Activated T-helper 2 cell treated with anti-CD3 and anti-CD28 coated beads, Interferon-gamma antibody, Interleukin-2, Interleukin-4, amounts not matched to agents 10 μg/mL and 5 μg/mL and 100 μg/mL, durations not matched to agents 14 hours and 24 hours and 36 hours (primary cell): ENCODE results near the gene TRMT2A. TPM values are rescaled to one million over a fixed set of nuclear protein-coding genes. Genes with fewer than 3 reads are reported as not detected.

Source experiments
- DNase-seq: peaks from one replicate; pipeline ENCODE4 v3.0.0; 2021; ENCODE audit warnings: low spot score
- H3K27ac Mint-ChIP-seq: one replicate; pipeline ENCODE4 v1.8.0; 2021; ENCODE audit warnings: mixed read lengths
- H3K27me3 Mint-ChIP-seq: one replicate; pipeline ENCODE4 v1.8.0; 2021; ENCODE audit warnings: low read depth, mixed read lengths
- H3K36me3 Mint-ChIP-seq: one replicate; pipeline ENCODE4 v1.8.0; 2021; ENCODE audit warnings: low read depth, mixed read lengths
- H3K4me1 Mint-ChIP-seq: one replicate; pipeline ENCODE4 v1.8.0; 2021; ENCODE audit warnings: low read depth, mixed read lengths
- H3K4me3 Mint-ChIP-seq: one replicate; pipeline ENCODE4 v1.8.0; 2021; ENCODE audit warnings: low read depth, mild to moderate bottlenecking, moderate library complexity, mixed read lengths
- H3K9me3 Mint-ChIP-seq: one replicate; pipeline ENCODE4 v1.8.0; 2021; ENCODE audit warnings: mixed read lengths
- intact Hi-C: fragments of 100-400 bp; cut with micrococcal nuclease; formaldehyde crosslinking; loops from one replicate; pipeline ENCODE4 v1.15.1; 2023
- total RNA-seq: library from RNA; stranded (reverse); gene quantifications from 2 replicates; pipeline ENCODE4 v1.2.3, GENCODE V29; 2022

The TRMT2A gene
- total RNA-seq, 1 donor from 2014 or later = 94.1 TPM

DNA sequence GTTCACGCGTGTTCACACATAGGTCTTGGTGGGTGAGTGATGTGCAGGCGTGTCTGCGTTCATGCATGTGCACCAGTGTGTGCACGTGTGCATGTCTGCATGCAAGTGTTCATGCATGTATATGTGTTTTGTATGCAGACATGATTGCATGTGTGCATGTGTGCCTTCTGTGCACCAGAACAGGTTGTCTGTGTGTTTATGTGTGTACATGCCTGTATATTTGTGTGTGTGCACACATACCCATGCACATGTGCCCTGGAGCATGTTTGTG lies 19.5 kb upstream of the TRMT2A start:
- Mint-ChIP-seq H3K27me3 (no peaks in the 10 kb centered on the region), H3K4me1 (peaks cover 8% of the 10 kb centered on the region), H3K4me3 (no peak overlapping the region), H3K27ac (no peak overlapping the region), H3K9me3 (no peaks in the 10 kb centered on the region), H3K36me3 (no peaks in the 10 kb centered on the region)
- intact Hi-C loops = no loop called here
- DNase-seq = no peak

GRCh38 chr22:20135806-20136602 lies 19.0 kb upstream of the TRMT2A start:
- intact Hi-C loops = no loop called here
- DNase-seq = no peak
- H3K36me3 Mint-ChIP-seq = no peaks in the 10 kb centered on the region
- peaks cover 8% of the 10 kb centered on the region for H3K4me1 Mint-ChIP-seq
- no peak overlapping the region for H3K4me3 Mint-ChIP-seq
- no peaks in the 10 kb centered on the region for H3K9me3 Mint-ChIP-seq
- H3K27me3 Mint-ChIP-seq = no peaks in the 10 kb centered on the region
- H3K27ac Mint-ChIP-seq = no peak overlapping the region

- Mint-ChIP-seq H3K27ac (no peak overlapping the region), H3K9me3 (no peaks in the 10 kb centered on the region), H3K27me3 (no peaks in the 10 kb centered on the region), H3K36me3 (no peaks in the 10 kb centered on the region), H3K4me3 (no peak overlapping the region), H3K4me1 (peaks cover 8% of the 10 kb centered on the region)
- no peak for DNase-seq
- intact Hi-C loops = no loop called here
Observed at GRCh38 chr22:20135265-20135664, 18.2 kb upstream of the TRMT2A start.

DNA sequence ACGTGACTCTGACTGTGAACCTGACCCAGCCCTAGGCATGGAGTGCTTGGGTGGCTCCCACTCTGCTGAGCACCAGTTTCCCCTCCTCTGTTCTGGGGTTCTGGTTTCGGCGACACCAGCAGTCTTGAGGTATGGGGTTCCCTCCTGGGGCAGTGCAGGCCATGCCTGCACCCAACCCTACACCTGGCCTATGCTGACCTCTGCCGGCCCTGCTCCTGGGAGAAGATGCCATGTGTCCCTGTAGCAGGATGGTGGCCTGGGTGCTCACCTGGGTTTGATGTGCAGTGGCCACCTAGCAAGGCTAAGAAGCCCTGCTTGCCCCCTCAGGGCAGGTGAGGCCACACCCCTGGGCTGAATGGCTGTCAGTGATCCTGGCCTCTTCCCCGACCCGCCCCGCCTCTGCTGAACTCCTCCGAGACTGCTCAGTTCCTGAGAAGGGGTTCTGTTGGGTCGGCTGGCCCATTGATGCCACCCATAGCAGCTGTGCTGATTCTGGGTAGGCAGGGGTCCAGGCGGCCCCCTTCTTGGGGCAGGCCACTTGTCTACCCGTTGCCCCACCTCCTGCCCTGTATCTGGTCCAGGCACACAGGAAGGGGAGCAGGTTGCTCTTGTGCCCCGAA lies 17.0 kb upstream of the TRMT2A start:
- Mint-ChIP-seq H3K4me1 (peaks cover 10% of the 10 kb centered on the region), H3K4me3 (peak overlapping the region; percentile 66), H3K36me3 (no peaks in the 10 kb centered on the region), H3K27me3 (no peaks in the 10 kb centered on the region), H3K27ac (no peak overlapping the region), H3K9me3 (no peaks in the 10 kb centered on the region)
- intact Hi-C loops = no loop called here
- no peak for DNase-seq

DNA sequence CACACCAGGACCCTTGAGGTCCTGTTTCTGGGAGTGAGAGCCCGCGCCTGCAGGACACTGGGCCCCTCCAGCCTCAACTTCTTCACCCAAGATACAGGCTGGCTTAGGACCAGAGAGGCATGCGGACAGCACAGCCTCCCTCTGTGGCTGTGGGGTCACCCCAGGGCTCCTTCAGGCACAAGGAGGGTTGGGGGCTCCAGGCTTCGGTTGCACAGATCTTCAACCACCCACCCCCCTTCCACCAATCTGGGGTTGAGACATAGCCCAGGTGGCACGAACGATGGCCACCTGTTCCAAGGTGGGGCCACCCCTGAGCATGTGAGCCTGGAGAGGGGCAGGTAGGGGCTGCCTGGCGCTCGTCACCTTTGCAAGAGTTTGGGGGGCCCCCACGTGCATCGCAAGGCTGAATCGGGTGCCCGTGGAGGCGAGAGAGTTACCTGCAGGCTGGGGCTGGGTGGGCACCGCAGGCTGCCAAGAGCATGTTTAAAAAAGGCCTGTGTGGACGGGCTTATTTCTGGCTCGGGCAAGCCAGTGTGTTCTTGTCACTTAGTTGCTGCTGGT lies 15.7 kb upstream of the TRMT2A start:
- no peak overlapping the region for H3K27ac Mint-ChIP-seq

GRCh38 chr22:20131859-20132685 lies 15.0 kb upstream of the TRMT2A start:
- DNase-seq = no peak
- Mint-ChIP-seq H3K4me3 (peak overlapping the region; percentile 77), H3K4me1 (peaks cover 14% of the 10 kb centered on the region), H3K36me3 (peaks cover 11% of the 10 kb centered on the region), H3K27ac (no peak overlapping the region), H3K9me3 (no peaks in the 10 kb centered on the region), H3K27me3 (no peaks in the 10 kb centered on the region)
- intact Hi-C loops = loop anchor here (1.0 kb wide), 1 partner anchor 15 kb away; the partner anchor contains the start of gene TRMT2A

More for the DNA sequence above, 15.7 kb upstream of the TRMT2A start:
- peaks cover 14% of the 10 kb centered on the region for H3K4me1 Mint-ChIP-seq
- peaks cover 4% of the 10 kb centered on the region for H3K36me3 Mint-ChIP-seq
- H3K27me3 Mint-ChIP-seq = no peaks in the 10 kb centered on the region
- H3K4me3 Mint-ChIP-seq = peak overlapping the region; percentile 77
- intact Hi-C loops = no loop called here
- no peak for DNase-seq
- no peaks in the 10 kb centered on the region for H3K9me3 Mint-ChIP-seq

DNA sequence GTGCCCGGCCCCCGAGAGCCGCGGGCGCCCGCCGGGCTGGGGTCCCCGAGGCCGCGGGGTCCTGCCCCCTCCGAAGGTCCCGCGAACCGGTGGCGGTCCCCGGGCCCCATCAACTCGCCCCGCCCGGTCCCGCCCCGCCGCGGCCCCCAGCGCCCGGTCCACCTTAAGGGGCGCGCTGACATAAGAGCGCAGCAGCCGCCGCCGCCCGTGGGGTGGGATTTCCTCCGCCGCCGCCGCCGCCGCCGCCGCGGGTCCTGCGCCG lies 14.5 kb upstream of the TRMT2A start, which contains the start of gene ZDHHC8:
ZDHHC8 (plus strand) TSS at position 208 of the 262 bp plus-strand sequence. CDS start 144 bp downstream, outside the sequence.
- DNase-seq = no peak
- no peak within 1 kb of the TSS for H3K27ac Mint-ChIP-seq
- peaks cover 14% of the 10 kb centered on the region for H3K4me1 Mint-ChIP-seq
- no peaks in the 10 kb centered on the region for H3K27me3 Mint-ChIP-seq
- no peaks in the 10 kb centered on the region for H3K9me3 Mint-ChIP-seq
- peaks cover 15% of the 10 kb centered on the region for H3K36me3 Mint-ChIP-seq
- intact Hi-C loops = loop anchor here (1.0 kb wide), 1 partner anchor 14 kb away; the partner anchor contains the start of gene TRMT2A
- peak within 1 kb of the TSS; percentile 77 for H3K4me3 Mint-ChIP-seq

DNA sequence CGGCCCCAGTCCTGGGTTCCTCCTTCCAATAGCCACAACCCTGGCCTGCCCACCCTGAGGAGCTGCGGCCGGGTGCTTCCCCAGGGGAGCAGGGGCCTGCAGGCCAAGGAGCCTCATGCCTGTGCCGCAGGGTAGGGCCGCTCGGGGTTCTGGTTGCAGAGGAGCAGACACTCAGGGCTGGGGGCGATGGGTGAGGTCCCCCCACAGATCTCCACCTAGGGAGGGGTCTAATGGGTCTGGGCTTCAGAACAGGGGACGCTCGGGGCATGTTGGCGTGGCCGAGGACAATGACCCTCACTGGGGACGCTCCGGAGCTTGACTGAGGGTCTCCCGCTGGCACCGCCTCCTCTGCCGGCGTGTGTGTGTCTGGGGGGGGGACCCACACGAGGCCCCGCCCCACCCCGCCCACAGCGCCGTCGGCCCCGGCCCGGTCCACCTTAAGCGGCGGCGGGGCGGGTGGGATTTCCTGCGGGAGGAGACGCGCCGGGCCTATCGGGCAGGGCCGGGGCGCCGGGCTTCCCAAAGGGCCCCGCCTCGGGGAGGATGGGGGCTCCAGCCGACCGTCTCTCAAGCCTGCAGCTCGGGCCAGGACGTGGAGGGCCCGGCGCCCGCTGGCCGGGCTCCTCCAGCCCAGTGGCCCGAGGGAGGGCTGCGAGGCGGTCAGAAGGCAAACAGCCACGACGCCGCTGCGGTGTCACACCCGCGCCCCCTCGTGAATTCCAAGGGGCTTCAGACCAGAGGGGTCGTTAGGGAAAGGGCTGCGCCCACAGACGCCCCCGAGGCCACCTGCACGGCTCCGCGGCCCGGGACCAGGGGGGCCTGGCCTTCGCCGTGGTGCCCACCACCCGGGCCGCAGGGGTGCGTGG lies 13.9 kb upstream of the TRMT2A start:
- H3K27ac Mint-ChIP-seq = no peak overlapping the region
- peak; percentile 55 for DNase-seq
- H3K4me1 Mint-ChIP-seq = peaks cover 12% of the 10 kb centered on the region
- intact Hi-C loops = loop anchor here (1.0 kb wide), 1 partner anchor 14 kb away; the partner anchor contains the start of gene TRMT2A
- H3K27me3 Mint-ChIP-seq = no peaks in the 10 kb centered on the region
- peaks cover 19% of the 10 kb centered on the region for H3K36me3 Mint-ChIP-seq
- H3K9me3 Mint-ChIP-seq = no peaks in the 10 kb centered on the region
- H3K4me3 Mint-ChIP-seq = peak overlapping the region; percentile 37

DNA sequence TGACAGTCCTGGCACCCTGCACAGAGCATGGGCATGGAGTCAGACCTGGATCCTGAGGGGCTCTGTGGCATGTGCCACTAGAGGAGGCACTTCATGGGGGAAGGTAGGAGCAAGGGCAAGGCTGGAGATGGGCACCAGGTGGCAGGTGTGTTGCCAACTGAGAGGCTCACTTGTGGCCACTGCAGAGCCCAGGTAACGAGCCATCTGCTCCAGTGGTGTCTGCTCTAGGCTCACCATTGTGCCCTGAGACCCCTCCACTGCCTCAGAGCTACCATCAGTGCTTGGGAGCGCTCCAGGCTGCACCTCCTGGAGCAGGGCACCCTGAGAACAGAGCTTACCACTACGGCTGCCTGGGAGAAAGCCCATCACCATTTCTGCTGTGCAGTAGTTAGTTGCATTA lies 13.3 kb upstream of the TRMT2A start:
- Mint-ChIP-seq H3K36me3 (peaks cover 26% of the 10 kb centered on the region), H3K27me3 (no peaks in the 10 kb centered on the region), H3K4me3 (peak overlapping the region; percentile 73), H3K27ac (no peak overlapping the region), H3K4me1 (peaks cover 12% of the 10 kb centered on the region), H3K9me3 (no peaks in the 10 kb centered on the region)
- intact Hi-C loops = no loop called here
- no peak for DNase-seq

DNA sequence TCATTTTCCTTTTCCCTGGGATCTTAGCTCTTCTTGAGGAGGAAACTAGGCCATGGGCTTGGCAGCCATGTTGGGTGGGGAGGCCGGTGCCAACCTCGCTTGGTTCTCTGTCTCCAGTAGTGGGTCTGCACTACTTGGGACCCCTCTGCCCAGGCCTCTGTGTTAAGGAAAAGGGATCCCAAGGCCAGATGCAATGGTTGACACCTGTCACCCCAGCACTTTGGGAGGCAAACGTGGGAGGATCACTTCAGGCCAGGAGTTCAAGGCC lies 12.7 kb upstream of the TRMT2A start:
- intact Hi-C loops = loop anchor here (2.0 kb wide), 1 partner anchor 159 kb away; no protein-coding TSS in a partner anchor
- peaks cover 12% of the 10 kb centered on the region for H3K4me1 Mint-ChIP-seq
- H3K4me3 Mint-ChIP-seq = peak overlapping the region; percentile 73
- no peak for DNase-seq
- H3K27me3 Mint-ChIP-seq = no peaks in the 10 kb centered on the region
- H3K36me3 Mint-ChIP-seq = peaks cover 32% of the 10 kb centered on the region
- H3K9me3 Mint-ChIP-seq = no peaks in the 10 kb centered on the region
- H3K27ac Mint-ChIP-seq = no peak overlapping the region

DNA sequence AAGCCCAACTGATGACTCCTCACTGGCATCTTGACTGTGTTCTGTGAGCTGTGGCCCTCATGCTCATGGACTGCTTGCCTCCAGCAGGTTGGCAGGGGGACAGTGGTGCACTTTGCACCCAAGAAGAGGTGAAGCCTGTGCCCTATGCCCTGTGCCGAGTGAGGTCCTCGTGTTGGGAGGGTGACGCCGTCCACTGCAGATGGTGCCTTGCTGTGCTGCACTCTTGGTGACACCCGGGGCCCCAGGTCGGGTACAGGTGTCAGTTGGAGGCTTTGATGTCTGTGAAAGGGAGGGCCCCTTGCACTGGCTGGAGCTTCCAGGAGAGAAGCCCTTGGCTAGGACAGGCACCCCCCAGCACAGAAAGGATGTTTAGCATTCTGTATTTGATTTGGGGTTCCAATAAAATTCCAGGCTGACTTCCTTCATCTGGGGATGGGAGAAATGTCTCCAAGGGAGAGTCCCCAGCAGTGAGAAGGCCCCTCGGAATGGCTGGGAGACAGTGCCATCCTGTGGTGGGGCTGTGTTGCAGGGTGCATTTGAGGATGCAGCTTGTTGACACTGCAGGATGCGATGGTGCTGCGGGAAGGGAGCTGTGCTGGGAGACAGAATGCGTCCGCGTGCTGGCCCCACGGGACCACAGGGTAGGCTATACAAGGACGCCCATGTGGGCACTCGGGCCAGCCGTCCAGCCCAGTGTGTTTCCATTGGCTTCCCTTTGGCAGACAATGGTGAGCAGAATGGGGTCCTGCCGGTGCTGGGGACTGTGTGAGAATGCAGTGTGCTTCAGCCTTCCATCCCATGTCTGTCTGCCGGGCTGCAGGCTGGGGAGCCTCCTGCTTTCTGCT lies 12.1 kb upstream of the TRMT2A start:
- peaks cover 38% of the 10 kb centered on the region for H3K36me3 Mint-ChIP-seq
- H3K9me3 Mint-ChIP-seq = no peaks in the 10 kb centered on the region
- peaks cover 12% of the 10 kb centered on the region for H3K4me1 Mint-ChIP-seq
- intact Hi-C loops = loop anchor here (2.0 kb wide), 1 partner anchor 158 kb away; no protein-coding TSS in a partner anchor
- H3K27ac Mint-ChIP-seq = peak overlapping the region; percentile 38
- no peak overlapping the region for H3K4me3 Mint-ChIP-seq
- DNase-seq = no peak
- H3K27me3 Mint-ChIP-seq = no peaks in the 10 kb centered on the region
